HG02610 (cell line): ENCODE results near the gene TMEM19.

Experiments
- ATAC-seq: cut with Tn5 transposase; IDR thresholded peaks from one replicate; pipeline ENCODE4 v1.9.1; 2021; ENCODE audit warnings: mild to moderate bottlenecking, moderate library complexity; ENCODE audit not compliant: unreplicated experiment

TMEM19 gene

DNA sequence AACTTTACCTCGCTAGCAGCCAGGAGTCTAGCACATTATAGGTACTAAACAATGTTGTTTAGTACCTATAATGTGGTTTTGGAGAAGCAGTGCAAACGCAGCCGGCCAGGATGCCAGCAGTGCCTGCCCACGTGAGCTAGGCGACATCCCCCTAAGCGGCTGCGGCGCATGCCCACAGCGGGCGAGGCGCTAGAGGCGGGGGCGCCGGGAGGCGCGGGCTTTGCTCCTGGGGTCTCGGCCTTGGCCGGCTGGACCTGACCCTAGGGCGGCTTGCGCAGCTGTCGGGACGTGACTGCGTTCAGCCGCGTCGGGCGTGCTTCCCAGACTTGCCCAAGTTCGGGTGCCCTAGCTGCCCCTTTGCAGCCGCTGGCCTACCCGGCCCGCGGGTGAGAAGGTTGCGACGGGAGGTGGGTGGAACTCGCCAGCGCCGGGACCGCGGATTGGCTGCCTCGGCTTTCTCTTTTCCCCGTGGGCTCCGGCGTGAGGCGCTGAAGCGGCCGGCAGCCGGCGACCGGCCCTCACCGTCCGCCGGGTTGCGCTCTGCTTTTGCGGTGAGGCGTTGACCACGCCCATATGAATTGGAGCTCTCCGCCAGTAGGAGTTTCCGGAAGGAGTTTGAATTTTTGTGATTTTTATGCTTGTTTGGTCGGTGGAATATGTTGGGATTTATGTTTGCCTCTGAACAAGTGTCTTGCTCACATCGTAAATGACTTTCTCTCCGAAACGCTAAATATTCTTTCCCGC is at the start of gene TMEM19:
TSS of gene TMEM19 (plus strand) at position 169 of the 744 bp plus-strand sequence. CDS start 599 bp downstream, outside the sequence.
- ATAC-seq, result peak; percentile 86

DNA sequence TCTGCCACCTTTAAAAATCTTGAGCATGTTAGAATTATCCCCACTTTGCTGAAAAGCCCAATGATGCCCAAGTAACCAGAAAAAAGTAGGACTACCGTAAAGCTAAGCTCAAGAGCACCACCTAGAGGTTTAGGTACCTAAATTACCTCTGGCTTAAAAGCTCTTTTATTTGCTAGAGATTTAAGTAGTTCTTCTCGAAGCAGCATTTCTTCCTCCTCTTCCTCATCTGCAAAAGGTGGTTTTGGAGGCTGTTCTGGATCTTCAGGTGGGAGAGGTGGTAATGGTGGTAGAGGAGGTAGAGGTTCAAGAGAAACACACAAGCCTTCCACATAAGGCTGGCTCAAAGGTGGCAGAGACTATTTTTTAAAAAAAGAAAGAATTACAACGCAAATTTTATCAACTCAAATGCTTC is 49.2 kb upstream of the TMEM19 start:
- peak; percentile 48 for ATAC-seq

DNA sequence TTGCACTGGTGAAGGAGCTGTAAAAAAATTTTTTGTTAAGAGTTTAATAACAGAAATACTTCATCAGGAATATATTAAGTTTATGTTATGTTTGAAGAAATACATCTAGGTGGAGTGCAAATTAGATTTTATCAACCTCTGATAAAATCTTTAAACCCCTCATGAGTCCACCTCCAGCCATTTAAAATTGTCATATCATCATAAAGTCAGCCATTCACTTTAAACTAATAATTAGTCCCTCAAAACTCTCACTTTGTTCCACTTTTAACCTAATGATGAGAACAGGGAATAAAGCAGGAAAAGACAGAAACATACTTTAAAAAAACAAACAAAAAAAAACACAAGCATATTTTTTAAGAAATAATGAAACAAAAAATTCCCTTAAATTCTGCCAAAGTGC is 47.4 kb upstream of the TMEM19 start:
- ATAC-seq, result no peak

GRCh38 chr12:71639341-71639760 is 46.5 kb upstream of the TMEM19 start:
- peak; percentile 34 for ATAC-seq

- no peak for ATAC-seq
Measured at GRCh38 chr12:71640316-71640715, 45.6 kb upstream of the TMEM19 start.

- ATAC-seq, result no peak
Measured at GRCh38 chr12:71641390-71641789, 44.5 kb upstream of the TMEM19 start.

DNA sequence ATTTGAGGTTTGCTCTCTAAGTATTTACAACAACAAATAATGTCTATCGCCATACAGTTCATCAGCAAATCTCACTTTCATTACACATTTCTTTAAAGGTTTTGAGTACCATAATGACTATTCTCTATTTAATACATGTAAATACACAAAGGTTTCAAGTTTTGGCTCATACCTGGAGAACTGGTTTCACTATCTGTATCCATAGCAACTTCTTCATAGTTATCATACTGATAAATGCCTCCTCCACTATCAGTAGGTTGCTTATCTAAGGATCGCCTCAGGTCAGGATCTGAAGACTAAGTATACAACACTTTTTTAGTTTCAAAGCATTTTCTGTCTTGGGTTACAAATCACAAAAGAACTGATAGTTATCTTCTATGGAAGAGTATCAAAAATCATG is 43.6 kb upstream of the TMEM19 start:
- ATAC-seq, result peak; percentile 84

GRCh38 chr12:71645268-71645667 is 40.6 kb upstream of the TMEM19 start:
- ATAC-seq, result no peak

DNA sequence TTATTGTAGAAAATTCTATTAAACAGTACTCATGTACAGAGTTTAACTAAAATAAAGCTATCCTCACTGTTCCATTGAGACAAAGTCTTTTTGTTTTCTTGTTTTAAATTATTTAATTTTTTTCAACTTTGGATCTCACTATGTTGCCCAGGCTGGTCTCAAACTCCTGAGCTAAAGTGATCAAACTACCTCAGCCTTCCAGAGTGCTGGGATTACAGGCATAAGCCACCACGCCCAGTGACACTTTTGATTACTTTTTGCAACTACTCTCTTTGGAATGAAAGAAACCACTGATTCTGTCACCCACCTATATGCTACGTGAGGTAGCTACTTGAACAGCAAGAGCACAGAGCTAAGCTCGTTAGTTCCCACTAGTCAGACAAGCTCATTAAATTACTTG is 39.4 kb upstream of the TMEM19 start:
- no peak for ATAC-seq

GRCh38 chr12:71648537-71648936 is 37.3 kb upstream of the TMEM19 start:
- ATAC-seq, result no peak

DNA sequence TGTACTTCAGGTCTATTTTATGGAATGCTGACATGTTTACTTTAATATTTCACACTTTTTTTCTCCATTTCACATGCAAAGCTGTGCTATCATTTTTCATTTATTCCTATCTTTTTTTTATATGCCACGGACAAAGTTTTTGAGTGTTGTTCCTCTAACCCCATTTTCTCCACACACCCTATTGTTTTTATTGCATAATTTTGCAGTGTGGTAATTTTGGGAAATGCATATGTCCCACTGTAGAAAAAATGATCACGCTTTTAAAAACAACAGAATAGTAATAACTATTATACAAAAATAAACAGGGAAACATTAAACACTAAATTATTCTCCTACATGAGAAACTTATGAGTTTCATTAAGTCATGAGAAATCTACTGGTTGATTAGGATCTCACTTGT is 36.5 kb upstream of the TMEM19 start:
- no peak for ATAC-seq

DNA sequence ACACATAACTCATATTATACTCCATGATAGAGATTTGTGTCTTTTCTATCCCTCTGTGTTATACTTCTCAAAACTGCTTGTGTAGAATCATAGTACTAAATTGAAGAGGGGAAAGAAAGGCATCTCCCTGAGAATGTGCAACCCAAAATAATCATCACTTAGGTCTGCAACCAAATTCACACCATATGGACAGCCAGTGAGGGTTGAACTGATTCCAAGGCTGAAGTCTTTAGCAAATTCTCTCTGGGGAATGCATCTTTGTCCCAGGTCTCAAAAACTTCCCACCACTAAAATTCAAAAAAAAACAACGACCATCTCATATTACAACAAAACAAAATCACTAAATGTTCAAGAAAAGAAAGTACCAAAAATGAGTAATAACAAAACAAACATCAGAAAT is 33.2 kb upstream of the TMEM19 start:
- ATAC-seq, result no peak

- ATAC-seq, result no peak
Measured at GRCh38 chr12:71653137-71653536, 32.7 kb upstream of the TMEM19 start.

- no peak for ATAC-seq
Measured at GRCh38 chr12:71654200-71654599, 31.7 kb upstream of the TMEM19 start.

- no peak for ATAC-seq
Measured at GRCh38 chr12:71655495-71655894, 30.4 kb upstream of the TMEM19 start.

DNA sequence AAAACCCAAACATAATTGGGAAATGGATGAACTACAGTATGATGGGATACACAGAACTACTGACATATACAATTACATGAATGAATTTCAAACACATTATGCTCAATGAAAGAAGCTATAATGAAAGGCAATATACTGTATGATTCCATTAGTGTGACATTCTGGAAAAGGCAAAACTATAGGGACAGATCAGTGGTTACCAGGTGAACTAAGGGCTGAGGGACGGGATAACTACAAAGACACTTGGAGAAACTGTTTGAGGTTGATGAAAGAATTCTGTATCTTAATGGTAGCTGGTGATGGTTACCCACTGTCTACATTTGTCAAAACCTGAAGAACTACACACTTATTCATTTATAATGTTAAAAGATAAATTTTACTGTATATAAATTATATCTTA is 30.0 kb upstream of the TMEM19 start:
- ATAC-seq, result no peak

DNA sequence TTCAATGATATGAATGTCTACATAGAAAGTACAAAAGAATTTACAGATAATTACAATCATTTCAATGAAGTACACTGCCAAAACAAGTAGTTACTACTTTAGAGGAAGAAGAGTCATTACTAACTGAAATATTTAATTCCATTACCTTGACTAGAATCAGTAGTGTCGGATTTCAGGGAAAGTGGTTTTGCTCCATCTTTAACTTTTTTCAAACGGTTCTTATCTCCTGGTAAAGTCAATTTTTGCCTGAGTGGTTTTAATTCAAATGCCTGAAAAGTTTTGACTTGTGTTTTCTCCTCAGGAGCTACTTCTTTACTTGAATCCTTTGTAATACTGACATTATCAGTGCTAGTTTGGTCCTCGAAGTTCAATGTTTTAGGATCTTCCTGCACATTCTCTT is 29.1 kb upstream of the TMEM19 start:
- no peak for ATAC-seq

GRCh38 chr12:71661977-71662530 is 23.8 kb upstream of the TMEM19 start:
- no peak for ATAC-seq

- peak; percentile 41 for ATAC-seq
Measured at GRCh38 chr12:71662849-71663560, 22.9 kb upstream of the TMEM19 start.

GRCh38 chr12:71663561-71664410 is 22.1 kb upstream of the TMEM19 start, which contains the start of the genes THAP2 and ZFC3H1:
THAP2 (plus strand) TSS chr12:71664301; CDS start chr12:71664510, 209 bp downstream.
ZFC3H1 (minus strand) TSS chr12:71663848; CDS start chr12:71663610, 238 bp downstream.
- peak; percentile 89 for ATAC-seq
